Fibroblast of skin of scalp (primary cell): ENCODE results near the gene SPN.
"Not testable (repeated sequence)": the region's sequence is repeated elsewhere in the genome, so short reads cannot be mapped to it uniquely, and the experiment has no call there.

Experiments
- DNase-seq: peaks from one replicate; pipeline ENCODE4 v3.0.0-alpha.2; 2013

Gene SPN

GRCh38 chr16:29678691-29679267 is 15.7 kb downstream of the SPN start, which contains the start of gene QPRT:
Gene QPRT, plus strand, starts transcription at chr16:29679180. Its CDS starts 18 bp downstream, at chr16:29679198.
- DNase-seq = peak; percentile 56

GRCh38 chr16:29680180-29680598 is 17.1 kb downstream of the SPN start:
- DNase-seq = no peak

GRCh38 chr16:29683543-29684090 is 20.6 kb downstream of the SPN start:
- no peak for DNase-seq

GRCh38 chr16:29684679-29685078 is 21.6 kb downstream of the SPN start:
- no peak for DNase-seq

GRCh38 chr16:29686740-29687332 is 23.8 kb downstream of the SPN start:
- DNase-seq = no peak

- DNase-seq = no peak
These were observed 24.7 kb downstream of the SPN start for GRCh38 chr16:29687755-29688154.

- no peak for DNase-seq
These were observed 25.1 kb downstream of the SPN start for GRCh38 chr16:29688172-29688571.

- not testable (repeated sequence) for DNase-seq
These were observed 26.7 kb downstream of the SPN start for GRCh38 chr16:29689490-29690351.

- not testable (repeated sequence) for DNase-seq
These were observed 29.6 kb downstream of the SPN start for GRCh38 chr16:29692606-29693005.

GRCh38 chr16:29694384-29695195 is 31.5 kb downstream of the SPN start:
- no peak for DNase-seq

- DNase-seq = not testable (repeated sequence)
These were observed 32.6 kb downstream of the SPN start for GRCh38 chr16:29695675-29696074.

- no peak for DNase-seq
These were observed 33.9 kb downstream of the SPN start for GRCh38 chr16:29696881-29697331.

- DNase-seq = no peak
These were observed 34.3 kb downstream of the SPN start for GRCh38 chr16:29697391-29697790.

- DNase-seq = no peak
These were observed 35.0 kb downstream of the SPN start for GRCh38 chr16:29698042-29698441.

- DNase-seq = no peak
These were observed 35.7 kb downstream of the SPN start for GRCh38 chr16:29698484-29699323.

GRCh38 chr16:29699324-29700219 is 36.5 kb downstream of the SPN start:
- DNase-seq = no peak

GRCh38 chr16:29700253-29700987 is 37.4 kb downstream of the SPN start:
- DNase-seq = peak; percentile 88

GRCh38 chr16:29701214-29701555 is 38.1 kb downstream of the SPN start:
- DNase-seq = no peak

- no peak for DNase-seq
These were observed 39.2 kb downstream of the SPN start for GRCh38 chr16:29702269-29702668.

GRCh38 chr16:29705030-29705429 is 42.0 kb downstream of the SPN start:
- DNase-seq = no peak
